GM18520 (cell line): Measurements from ENCODE around the gene SUPV3L1.

ENCODE experiments used
- ATAC-seq: cut with Tn5 transposase; IDR thresholded peaks from one replicate; pipeline ENCODE4 v1.9.1; 2021; ENCODE audit not compliant: unreplicated experiment

SUPV3L1 gene

DNA sequence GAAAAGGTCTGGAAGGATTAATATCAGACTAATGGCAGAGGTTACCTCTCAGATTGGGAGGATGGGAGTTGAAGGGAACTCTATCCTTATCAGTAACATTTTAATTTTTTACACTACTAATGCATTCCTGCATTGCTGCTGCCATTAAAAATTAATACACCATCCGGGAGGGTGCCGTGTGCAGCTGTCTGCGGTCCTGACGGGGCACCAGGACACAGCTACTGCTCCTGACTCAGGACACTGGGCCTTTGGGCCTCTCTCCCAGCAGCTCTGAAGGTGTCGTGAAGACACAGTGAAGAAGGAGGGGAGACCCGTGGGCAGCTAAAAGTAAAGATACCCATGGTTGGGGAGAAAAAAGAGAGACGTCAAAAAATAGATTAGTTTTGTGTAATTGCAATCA lies 74.8 kb downstream of the SUPV3L1 start:
- no peak for ATAC-seq
